Measurements from ENCODE around the gene SDK1.

The SDK1 gene

DNA sequence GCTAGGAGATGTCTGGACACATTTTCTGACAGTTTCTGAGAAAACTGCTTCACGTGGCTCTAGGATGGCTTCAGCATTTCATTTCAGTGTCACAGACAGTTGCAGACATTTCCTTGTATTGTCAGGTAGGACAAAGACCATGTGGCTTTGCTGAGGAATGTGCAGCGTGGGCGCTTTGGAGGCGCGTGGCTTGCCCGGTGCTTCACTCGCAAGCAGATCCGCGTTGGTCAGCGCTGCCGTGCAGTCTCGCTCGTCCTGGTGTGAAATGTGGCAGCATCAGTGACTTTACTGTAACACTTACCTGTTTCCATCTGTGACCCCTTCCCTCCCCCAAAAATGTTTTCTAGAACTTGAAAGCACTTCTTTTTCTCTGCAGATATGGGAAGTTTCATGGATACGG lies 340.5 kb downstream of the SDK1 start:
- no peak for TF ChIP-seq CTCF (IDR thresholded peaks at IDR 0.05; ENCODE audit: low read depth, low read length)

GRCh38 chr7:3643091-3643490 lies 342.0 kb downstream of the SDK1 start:
- no peak overlapping the region for H3K4me3 ChIP-seq (ENCODE audit: low read depth, low read length)
- no peak for TF ChIP-seq CTCF (IDR thresholded peaks at IDR 0.05; ENCODE audit: low read depth, low read length)

More for the DNA sequence above, 340.5 kb downstream of the SDK1 start:
- no peak overlapping the region for H3K4me3 ChIP-seq (ENCODE audit: low read depth, low read length)

GRCh38 chr7:3648276-3648675 lies 347.2 kb downstream of the SDK1 start:
- no peak for TF ChIP-seq CTCF (IDR thresholded peaks at IDR 0.05; ENCODE audit: low read depth, low read length)
- H3K4me3 ChIP-seq (ENCODE audit: low read depth, low read length) = no peak overlapping the region

DNA sequence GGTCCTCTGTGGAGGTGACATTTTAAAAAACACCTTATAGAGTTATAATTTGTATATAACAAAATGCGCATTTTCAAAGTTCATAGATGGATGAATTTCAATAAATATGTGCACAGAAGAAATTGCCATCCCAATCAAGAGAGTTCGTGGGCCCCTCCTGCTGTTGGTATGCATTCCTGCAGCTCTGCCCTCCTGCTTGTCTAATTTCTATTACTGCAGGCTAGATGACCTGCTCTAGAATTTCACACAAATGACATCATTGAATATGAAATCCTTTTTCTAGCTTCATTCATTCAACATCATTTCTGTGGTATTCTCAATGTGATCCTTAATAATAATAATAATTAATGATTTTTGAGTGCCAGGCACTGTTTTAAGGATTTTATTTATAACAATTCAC lies 348.2 kb downstream of the SDK1 start:
- no peak overlapping the region for H3K4me3 ChIP-seq (ENCODE audit: low read depth, low read length)
- TF ChIP-seq CTCF (IDR thresholded peaks at IDR 0.05; ENCODE audit: low read depth, low read length) = no peak

GRCh38 chr7:3649678-3650440 lies 348.8 kb downstream of the SDK1 start:
- TF ChIP-seq CTCF (IDR thresholded peaks at IDR 0.05; ENCODE audit: low read depth, low read length) = no peak
- H3K4me3 ChIP-seq (ENCODE audit: low read depth, low read length) = no peak overlapping the region

DNA sequence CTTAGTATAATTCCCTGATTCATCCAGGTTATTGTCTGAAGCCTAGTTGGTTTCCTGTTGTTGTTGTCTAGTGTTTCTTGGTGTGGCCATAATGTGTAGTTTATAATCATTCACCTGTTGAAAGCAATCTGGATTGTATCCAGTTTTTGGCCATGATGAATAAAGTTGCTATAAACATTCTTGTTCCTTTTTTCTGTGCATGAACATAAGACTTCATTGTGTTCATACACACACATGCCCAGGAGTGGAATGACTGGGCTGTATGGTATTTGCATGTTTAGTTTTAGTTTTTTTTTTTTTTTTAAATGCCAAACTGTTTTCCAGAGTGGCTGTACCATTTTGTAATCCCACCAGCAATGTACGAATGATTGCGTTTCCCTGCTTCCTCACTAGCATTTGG lies 349.8 kb downstream of the SDK1 start:
- no peak for TF ChIP-seq CTCF (IDR thresholded peaks at IDR 0.05; ENCODE audit: low read depth, low read length)
- H3K4me3 ChIP-seq (ENCODE audit: low read depth, low read length) = no peak overlapping the region

- TF ChIP-seq CTCF (IDR thresholded peaks at IDR 0.05; ENCODE audit: low read depth, low read length) = no peak
These were observed 354.6 kb downstream of the SDK1 start for GRCh38 chr7:3655635-3656034.

More at GRCh38 chr7:3655635-3656034, 354.6 kb downstream of the SDK1 start:
- no peak overlapping the region for H3K4me3 ChIP-seq (ENCODE audit: low read depth, low read length)

Measured in WI38 (cell line).